Transverse colon (tissue), 4 donors: ENCODE data around the gene MAN1B1.

Experiments
- CTCF ChIP-seq, 5 experiments: fragments of 200-600 bp in 3 of 5; fragments of 450-650 bp in 2 of 5; sonication (generic) in 3 of 5; IDR thresholded peaks; 1 replicate in 2 of 5; 2 replicates in 3 of 5; pipeline ENCODE4 v1.5.1; 2016 to 2017; ENCODE audit warnings: antibody characterized with exemption in 5 of 5, inconsistent platforms in 3 of 5, mild to moderate bottlenecking in 2 of 5, moderate library complexity in 1 of 5
- EP300 ChIP-seq: sonication (generic); formaldehyde crosslinking; IDR thresholded peaks from one replicate; pipeline ENCODE4 v1.6.1; 2017; ENCODE audit warnings: antibody characterized with exemption, low read depth
- POLR2A ChIP-seq: fragments of 450-650 bp; IDR thresholded peaks from one replicate; pipeline ENCODE4 v1.6.1; 2016; ENCODE audit warnings: antibody characterized with exemption, mild to moderate bottlenecking, moderate library complexity
- POLR2AphosphoS5 ChIP-seq, 3 donors: sonication (generic); formaldehyde crosslinking; IDR thresholded peaks; one replicate each; pipeline ENCODE4 v1.6.1; 2016; ENCODE audit warnings: antibody characterized with exemption in 3 of 3

DNA sequence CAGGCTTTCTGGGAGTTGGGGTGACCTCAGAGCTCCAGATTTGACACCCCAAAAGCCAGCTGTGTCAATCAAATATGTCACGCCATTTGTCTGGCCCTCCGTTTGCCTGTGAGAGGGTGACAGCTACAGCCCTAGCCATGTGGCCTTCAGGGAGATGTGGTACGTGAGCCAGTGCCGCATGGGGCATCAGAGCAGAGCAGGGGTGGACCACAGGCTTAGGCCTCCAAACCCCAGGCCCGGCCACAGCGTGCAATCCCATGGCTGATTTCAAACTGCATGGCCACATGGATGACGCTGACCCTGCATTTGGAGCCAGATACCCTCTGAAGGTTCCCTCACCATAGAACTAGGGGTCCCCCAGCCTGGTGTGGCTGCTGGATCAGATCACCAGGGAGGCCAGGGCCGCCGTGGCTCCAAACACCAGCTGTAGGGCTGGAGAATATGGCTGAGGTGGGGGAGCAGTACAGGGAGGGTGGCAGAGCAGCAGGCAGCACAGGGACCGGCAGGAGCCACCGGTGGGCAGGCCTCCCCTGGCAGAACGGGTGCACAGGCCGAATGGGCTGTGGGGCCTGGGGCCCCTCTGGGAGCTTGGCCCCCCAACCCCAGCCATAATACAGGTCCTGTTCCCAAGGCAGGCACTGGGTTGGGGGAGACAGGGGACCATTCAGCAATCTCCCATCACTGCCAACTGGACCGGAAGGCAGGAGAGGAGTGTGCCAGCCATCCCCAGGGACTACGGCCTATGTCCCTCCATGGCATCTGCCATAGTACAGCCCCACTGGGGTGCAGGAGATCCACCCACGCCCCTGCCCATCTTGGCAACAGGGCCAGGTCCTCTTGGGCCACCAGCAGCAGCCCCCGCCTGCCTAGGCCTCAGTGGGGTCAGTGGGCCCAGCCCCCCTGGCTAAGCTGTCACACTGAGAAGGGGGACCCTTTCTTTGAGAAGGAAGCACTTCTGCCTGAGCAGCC, 18.0 kb upstream of the MAN1B1 start:
- TF ChIP-seq CTCF (IDR thresholded peaks at IDR 0.05): no peak
- no peak for TF ChIP-seq EP300
- TF ChIP-seq POLR2A: no peak
- TF ChIP-seq POLR2AphosphoS5 (IDR thresholded peaks at IDR 0.05): no peak
